ENCODE measurements around the gene CCNDBP1.

Gene CCNDBP1

GRCh38 chr15:43246261-43246774, 61.1 kb downstream of the CCNDBP1 start:
- DNase-seq (ENCODE audit: low read depth in 2 of 2): no peak

Measured in stimulated activated CD8-positive, alpha-beta memory T cell treated with anti-CD3 and anti-CD28 coated beads, Interleukin-15, amount 100 ng/mL, for 48 hours (primary cell).